Glutamatergic neuron (in vitro differentiated cells): Measurements from ENCODE around the gene PEDS1. TPM values are rescaled to one million over a fixed set of nuclear protein-coding genes. Genes with fewer than 3 reads are reported as not detected.
"Not testable (repeated sequence)": the region's sequence is repeated elsewhere in the genome, so short reads cannot be mapped to it uniquely, and the experiment has no call there.

Source experiments
- DNase-seq: peaks from one replicate; pipeline ENCODE4 v3.0.0; 2022
- H3K27ac Mint-ChIP-seq: one replicate; pipeline ENCODE4 v1.8.0; 2020; ENCODE audit warnings: mild to moderate bottlenecking, mixed read lengths, inconsistent platforms; ENCODE audit not compliant: unreplicated experiment
- H3K27me3 Mint-ChIP-seq: one replicate; pipeline ENCODE4 v1.8.0; 2020; ENCODE audit warnings: mild to moderate bottlenecking, moderate library complexity, mixed read lengths, inconsistent platforms; ENCODE audit not compliant: unreplicated experiment
- H3K36me3 Mint-ChIP-seq: one replicate; pipeline ENCODE4 v1.8.0; 2020; ENCODE audit warnings: mild to moderate bottlenecking, mixed read lengths, inconsistent platforms; ENCODE audit not compliant: unreplicated experiment
- H3K4me1 Mint-ChIP-seq: one replicate; pipeline ENCODE4 v1.8.0; 2020; ENCODE audit warnings: mild to moderate bottlenecking, low read depth, mixed read lengths, inconsistent platforms; ENCODE audit not compliant: unreplicated experiment
- H3K4me3 Mint-ChIP-seq: one replicate; pipeline ENCODE4 v1.8.0; 2020; ENCODE audit warnings: mild to moderate bottlenecking, mixed read lengths, inconsistent platforms; ENCODE audit not compliant: unreplicated experiment
- H3K9me3 Mint-ChIP-seq: one replicate; pipeline ENCODE4 v1.8.0; 2020; ENCODE audit warnings: mild to moderate bottlenecking, moderate library complexity, mixed read lengths, inconsistent platforms; ENCODE audit not compliant: unreplicated experiment
- total RNA-seq: library from RNA; stranded (reverse); fragmentation: NEBNext Ultra II Directional; extraction: Animal tissue kit (Norgen Biotek cat#: 25700); gene quantifications from one replicate; pipeline ENCODE4 v1.2.1, GENCODE V29; 2021; ENCODE audit not compliant: unreplicated experiment
- TF ChIP-seq, protein P1 (sequence below): fragments of 200-600 bp; sonication (generic); IDR thresholded peaks from one replicate; pipeline ENCODE4 v1.5.0; 2021; ENCODE audit not compliant: partially characterized antibody, unreplicated experiment

Gene PEDS1
- total RNA-seq, 1 donor from 2014 or later = 29.3 TPM

DNA sequence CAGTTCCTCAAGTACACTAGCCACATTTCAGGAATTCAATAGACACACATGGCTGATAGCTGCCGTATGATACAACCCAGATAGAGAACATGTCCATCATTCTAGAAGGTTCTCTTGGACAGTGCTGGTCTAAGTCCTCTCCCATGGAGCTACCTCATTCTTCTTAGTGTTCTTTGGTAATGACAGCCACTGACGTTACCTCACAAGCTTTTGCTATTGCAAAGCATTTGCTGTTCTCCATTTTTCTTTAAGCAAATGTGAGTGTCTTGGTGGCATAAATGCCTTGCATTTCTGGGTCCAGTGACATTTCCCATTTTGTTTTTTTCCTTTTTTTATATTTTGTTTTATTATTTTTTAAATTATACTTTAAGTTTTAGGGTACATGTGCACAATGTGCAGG lies 28.8 kb upstream of the PEDS1 start:
- no peak for DNase-seq
- Mint-ChIP-seq H3K27ac (no peak overlapping the region), H3K4me3 (no peak overlapping the region), H3K4me1 (no peaks in the 10 kb centered on the region), H3K9me3 (no peaks in the 10 kb centered on the region), H3K36me3 (no peaks in the 10 kb centered on the region), H3K27me3 (no peaks in the 10 kb centered on the region)
- TF ChIP-seq, protein P1, sequence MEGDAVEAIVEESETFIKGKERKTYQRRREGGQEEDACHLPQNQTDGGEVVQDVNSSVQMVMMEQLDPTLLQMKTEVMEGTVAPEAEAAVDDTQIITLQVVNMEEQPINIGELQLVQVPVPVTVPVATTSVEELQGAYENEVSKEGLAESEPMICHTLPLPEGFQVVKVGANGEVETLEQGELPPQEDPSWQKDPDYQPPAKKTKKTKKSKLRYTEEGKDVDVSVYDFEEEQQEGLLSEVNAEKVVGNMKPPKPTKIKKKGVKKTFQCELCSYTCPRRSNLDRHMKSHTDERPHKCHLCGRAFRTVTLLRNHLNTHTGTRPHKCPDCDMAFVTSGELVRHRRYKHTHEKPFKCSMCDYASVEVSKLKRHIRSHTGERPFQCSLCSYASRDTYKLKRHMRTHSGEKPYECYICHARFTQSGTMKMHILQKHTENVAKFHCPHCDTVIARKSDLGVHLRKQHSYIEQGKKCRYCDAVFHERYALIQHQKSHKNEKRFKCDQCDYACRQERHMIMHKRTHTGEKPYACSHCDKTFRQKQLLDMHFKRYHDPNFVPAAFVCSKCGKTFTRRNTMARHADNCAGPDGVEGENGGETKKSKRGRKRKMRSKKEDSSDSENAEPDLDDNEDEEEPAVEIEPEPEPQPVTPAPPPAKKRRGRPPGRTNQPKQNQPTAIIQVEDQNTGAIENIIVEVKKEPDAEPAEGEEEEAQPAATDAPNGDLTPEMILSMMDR = no peak

DNA sequence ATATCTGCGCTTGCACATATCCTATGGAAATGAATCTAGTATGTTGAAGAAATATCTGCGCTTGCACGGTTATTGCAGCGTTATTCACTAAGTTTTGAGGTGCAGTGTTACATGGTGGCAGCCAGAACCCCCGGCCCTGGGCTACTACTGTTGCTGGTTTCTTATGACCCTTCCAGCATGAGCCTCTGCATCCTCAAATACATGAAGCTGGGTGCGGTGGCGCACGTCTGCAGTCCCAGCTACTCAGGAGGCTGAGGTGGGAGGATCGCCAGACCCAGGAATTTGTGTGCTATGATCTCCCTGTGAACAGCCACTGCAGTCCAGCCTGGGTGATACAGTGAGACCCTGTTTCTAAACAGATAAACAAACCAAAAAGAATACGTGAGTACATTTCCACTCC lies 27.8 kb upstream of the PEDS1 start:
- Mint-ChIP-seq H3K4me1 (no peaks in the 10 kb centered on the region), H3K9me3 (no peaks in the 10 kb centered on the region), H3K27ac (no peak overlapping the region), H3K36me3 (no peaks in the 10 kb centered on the region), H3K27me3 (no peaks in the 10 kb centered on the region), H3K4me3 (no peak overlapping the region)
- TF ChIP-seq, protein P1 = no peak
- no peak for DNase-seq

DNA sequence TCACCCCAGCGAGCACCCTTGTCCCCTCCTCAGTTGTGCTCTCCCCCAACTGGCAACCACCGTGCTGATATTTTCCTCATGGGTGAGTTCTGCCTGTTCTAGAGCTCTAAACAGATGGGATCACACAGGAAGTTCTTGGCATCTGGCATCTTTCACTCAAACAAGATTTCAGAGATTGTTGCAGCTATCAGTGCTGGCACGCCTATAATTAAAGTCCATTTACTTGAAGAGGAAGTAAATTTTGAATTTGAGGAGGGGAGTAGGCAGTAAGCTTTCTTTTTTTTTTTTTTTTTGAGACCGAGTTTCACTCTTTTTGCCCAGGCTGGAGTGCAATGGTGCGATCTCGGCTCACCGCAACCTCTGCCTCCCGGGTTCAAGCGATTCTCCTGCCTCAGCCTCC lies 25.1 kb upstream of the PEDS1 start:
- not testable (repeated sequence) for DNase-seq, H3K4me1 Mint-ChIP-seq, H3K9me3 Mint-ChIP-seq, H3K36me3 Mint-ChIP-seq, H3K27me3 Mint-ChIP-seq, H3K27ac Mint-ChIP-seq, H3K4me3 Mint-ChIP-seq

DNA sequence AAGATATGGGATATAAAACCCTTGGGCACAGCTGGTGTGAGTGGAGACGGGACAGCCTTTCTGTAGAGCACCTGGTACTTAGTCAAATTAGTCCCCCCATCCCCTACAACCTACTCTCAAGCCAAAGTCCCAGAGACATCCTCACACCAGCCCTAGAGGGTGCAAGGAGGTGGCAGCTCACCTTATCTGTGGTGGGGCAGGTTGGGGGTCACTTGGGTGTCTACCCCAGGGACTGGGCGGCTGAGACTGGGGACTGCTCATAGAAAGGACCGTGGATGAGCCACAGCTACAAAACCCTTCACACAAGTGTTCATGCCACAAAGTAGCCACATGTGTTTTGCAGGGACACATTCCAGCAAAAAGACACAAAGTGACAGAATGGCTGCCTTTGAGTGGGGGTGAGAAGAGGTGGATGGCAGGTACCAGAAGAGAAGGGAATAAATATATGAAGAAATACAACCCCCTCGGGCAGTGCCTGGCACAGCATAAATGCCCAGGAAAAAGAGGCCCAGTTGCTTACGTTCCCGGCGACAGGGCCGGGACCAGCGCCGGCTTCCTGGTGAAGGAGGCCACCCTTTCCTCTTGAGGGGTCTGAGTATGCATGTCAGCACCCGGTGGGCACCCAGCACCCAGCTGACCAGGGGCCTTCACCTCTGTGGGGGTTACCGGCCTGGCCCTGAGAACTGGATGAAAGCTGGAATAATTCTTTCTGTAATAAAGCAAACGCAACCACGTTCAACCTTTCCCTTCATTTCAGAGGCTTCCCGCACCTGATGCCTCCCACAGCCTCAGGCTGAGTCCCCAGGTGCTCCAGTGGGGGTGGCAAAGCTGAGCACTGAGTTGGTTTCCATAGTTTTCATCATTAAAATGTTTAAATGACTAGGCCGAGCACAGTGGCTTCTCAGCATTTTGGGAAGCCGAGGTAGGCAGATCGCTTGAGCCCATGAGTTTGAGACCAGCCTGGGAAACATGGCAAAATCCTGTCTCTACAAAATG lies 22.7 kb upstream of the PEDS1 start:
- H3K27me3 Mint-ChIP-seq = no peaks in the 10 kb centered on the region
- H3K9me3 Mint-ChIP-seq = no peaks in the 10 kb centered on the region
- DNase-seq = no peak
- no peaks in the 10 kb centered on the region for H3K36me3 Mint-ChIP-seq
- H3K27ac Mint-ChIP-seq = no peak overlapping the region
- H3K4me3 Mint-ChIP-seq = no peak overlapping the region
- TF ChIP-seq, protein P1 = no peak
- peaks cover 2% of the 10 kb centered on the region for H3K4me1 Mint-ChIP-seq

DNA sequence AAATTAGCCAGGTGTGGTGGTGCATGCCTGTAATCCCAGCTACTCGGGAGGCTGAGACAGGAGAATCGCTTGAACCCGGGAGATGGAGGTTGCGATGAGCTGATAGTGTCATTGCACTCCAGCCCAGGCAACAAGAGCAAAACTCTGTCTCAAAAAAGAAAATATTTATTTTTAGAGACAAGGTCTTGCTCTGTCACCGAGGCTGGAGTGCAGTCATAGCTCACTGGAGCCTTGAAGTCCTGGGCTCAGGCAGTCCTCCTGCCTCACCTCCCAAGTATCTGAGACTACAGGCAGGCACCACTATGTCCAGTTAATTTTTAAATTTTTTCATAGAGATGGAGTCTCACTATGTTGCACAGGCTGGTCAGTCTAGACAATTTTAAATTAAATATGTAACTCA lies 20.9 kb upstream of the PEDS1 start:
- no peaks in the 10 kb centered on the region for H3K36me3 Mint-ChIP-seq
- no peak overlapping the region for H3K4me3 Mint-ChIP-seq
- no peak overlapping the region for H3K27ac Mint-ChIP-seq

More for the DNA sequence above, 20.9 kb upstream of the PEDS1 start:
- no peak for DNase-seq
- H3K9me3 Mint-ChIP-seq = no peaks in the 10 kb centered on the region
- no peaks in the 10 kb centered on the region for H3K27me3 Mint-ChIP-seq
- H3K4me1 Mint-ChIP-seq = peaks cover 2% of the 10 kb centered on the region
- TF ChIP-seq, protein P1 = no peak
